HL-60 (cell line): ENCODE results near the gene MYH10.

Experiments used
- CTCF ChIP-seq: IDR thresholded peaks from one replicate; pipeline ENCODE4 v1.5.1; 2011; ENCODE audit warnings: low read length, control low read depth, inconsistent platforms; ENCODE audit not compliant: insufficient read depth
- GABPA ChIP-seq: IDR thresholded peaks from 2 replicates; pipeline ENCODE4 v1.6.1; 2012; ENCODE audit warnings: low read depth
- POLR2AphosphoS5 ChIP-seq: IDR thresholded peaks from 2 replicates; pipeline ENCODE4 v1.6.1; 2012; ENCODE audit warnings: low read depth
- REST ChIP-seq: IDR thresholded peaks from 2 replicates; pipeline ENCODE4 v1.6.1; 2012; ENCODE audit warnings: low read depth; ENCODE audit not compliant: insufficient replicate concordance
- SPI1 ChIP-seq: IDR thresholded peaks from 2 replicates; pipeline ENCODE4 v1.6.1; 2012; ENCODE audit warnings: low read depth, mild to moderate bottlenecking, borderline replicate concordance

GRCh38 chr17:8451933-8452614 lies 178.5 kb downstream of the MYH10 start:
- TF ChIP-seq CTCF = no peak
- TF ChIP-seq POLR2AphosphoS5 = no peak
- no peak for TF ChIP-seq REST
- TF ChIP-seq SPI1 = no peak
- no peak for TF ChIP-seq GABPA
